ENCODE results near the gene DUSP8.

GRCh38 chr11:1559111-1559951 lies 12.7 kb downstream of the DUSP8 start:
- TF ChIP-seq EZH2 (IDR thresholded peaks at IDR 0.05; ENCODE audit: insufficient read depth, poor library complexity, severe bottlenecking) (no peak), EZH2phosphoT487 (IDR thresholded peaks at IDR 0.05; ENCODE audit: insufficient read depth, low read depth) (no peak)
